Liver (tissue), 9 donors: ENCODE measurements around the gene SLC35A2. TPM values are rescaled to one million over a fixed set of nuclear protein-coding genes. Genes with fewer than 3 reads are reported as not detected.

Experiments
- DNase-seq: peaks from one replicate; pipeline ENCODE4 v3.0.0-alpha.2; 2017; ENCODE audit warnings: low spot score
- H3K27ac ChIP-seq, 2 donors: one replicate each; pipeline ENCODE4 v1.7.0; 2013; ENCODE audit warnings: inconsistent platforms in 2 of 2, low read length in 2 of 2, control low read depth in 1 of 2, low read depth in 1 of 2, mild to moderate bottlenecking in 1 of 2
- H3K27me3 ChIP-seq, 4 donors: one replicate each; pipeline versions ENCODE4 v1.6.1 to v1.7.0; 2013; ENCODE audit warnings: low read length in 3 of 4, inconsistent platforms in 1 of 4, mild to moderate bottlenecking in 1 of 4, moderate library complexity in 1 of 4; ENCODE audit not compliant: control insufficient read depth in 4 of 4, insufficient read depth in 4 of 4
- H3K36me3 ChIP-seq, 4 donors: one replicate each; pipeline versions ENCODE4 v1.6.1 to v1.7.0; 2013; ENCODE audit warnings: low read length in 3 of 4, mild to moderate bottlenecking in 3 of 4, low read depth in 1 of 4, moderate library complexity in 1 of 4; ENCODE audit not compliant: control insufficient read depth in 4 of 4, insufficient read depth in 3 of 4
- H3K4me1 ChIP-seq, 4 donors: one replicate each; pipeline versions ENCODE4 v1.6.1 to v1.7.0; 2013; ENCODE audit warnings: low read length in 3 of 4, mild to moderate bottlenecking in 3 of 4, moderate library complexity in 1 of 4; ENCODE audit not compliant: control insufficient read depth in 4 of 4, insufficient read depth in 4 of 4
- H3K4me3 ChIP-seq, 3 donors: one replicate each; pipeline versions ENCODE4 v1.6.1 to v1.7.0; 2013; ENCODE audit warnings: low read length in 3 of 3, control low read depth in 1 of 3, low read depth in 1 of 3, mild to moderate bottlenecking in 1 of 3
- H3K9ac ChIP-seq, 2 donors: one replicate each; pipeline ENCODE4 v1.7.0; 2013; ENCODE audit warnings: low read length in 2 of 2, mild to moderate bottlenecking in 2 of 2, moderate library complexity in 2 of 2, control low read depth in 1 of 2, low read depth in 1 of 2
- H3K9me3 ChIP-seq, 4 donors: one replicate each; pipeline versions ENCODE4 v1.6.1 to v1.7.0; 2013; ENCODE audit warnings: low read length in 3 of 4; ENCODE audit not compliant: control insufficient read depth in 4 of 4
- ATF3 ChIP-seq: IDR thresholded peaks from 2 replicates; pipeline ENCODE4 v1.6.1; 2016; ENCODE audit warnings: antibody characterized with exemption
- CTCF ChIP-seq: fragments of 150-350 bp; IDR thresholded peaks from 2 replicates; pipeline ENCODE4 v1.5.1; 2017; ENCODE audit warnings: improper control_type of control experiment, low read depth, low read length; ENCODE audit not compliant: missing input control
- EGR1 ChIP-seq, 2 donors: IDR thresholded peaks; 2 replicates each; pipeline ENCODE4 v1.6.1; 2016 to 2018; ENCODE audit warnings: antibody characterized with exemption in 2 of 2, low read depth in 2 of 2
- FOXA1 ChIP-seq: IDR thresholded peaks from 2 replicates; pipeline ENCODE4 v1.6.1; 2016; ENCODE audit warnings: antibody characterized with exemption
- FOXA2 ChIP-seq: IDR thresholded peaks from 2 replicates; pipeline ENCODE4 v1.6.1; 2016; ENCODE audit warnings: antibody characterized with exemption
- GABPA ChIP-seq, 2 donors: IDR thresholded peaks in 1 of 2; conservative IDR thresholded peaks in 1 of 2; 2 replicates each; pipeline ENCODE4 v1.6.1; 2016; ENCODE audit warnings: antibody characterized with exemption in 2 of 2, mild to moderate bottlenecking in 1 of 2, moderate library complexity in 1 of 2
- HNF4A ChIP-seq, 2 donors: conservative IDR thresholded peaks; 2 replicates each; pipeline ENCODE4 v1.6.1; 2016; ENCODE audit warnings: antibody characterized with exemption in 2 of 2, mild to moderate bottlenecking in 2 of 2
- HNF4G ChIP-seq: IDR thresholded peaks from 2 replicates; pipeline ENCODE4 v1.6.1; 2016; ENCODE audit warnings: antibody characterized with exemption
- MAX ChIP-seq: IDR thresholded peaks from 2 replicates; pipeline ENCODE4 v1.6.1; 2016; ENCODE audit warnings: antibody characterized with exemption
- NR2F2 ChIP-seq: IDR thresholded peaks from 2 replicates; pipeline ENCODE4 v1.6.1; 2016; ENCODE audit warnings: antibody characterized with exemption
- RAD21 ChIP-seq, 2 donors: IDR thresholded peaks; 2 replicates each; pipeline ENCODE4 v1.6.1; 2016; ENCODE audit warnings: antibody characterized with exemption in 2 of 2, mild to moderate bottlenecking in 2 of 2
- REST ChIP-seq: IDR thresholded peaks from 2 replicates; pipeline ENCODE4 v1.6.1; 2016; ENCODE audit warnings: antibody characterized with exemption, mild to moderate bottlenecking
- RXRA ChIP-seq, 2 donors: IDR thresholded peaks; 2 replicates each; pipeline ENCODE4 v1.6.1; 2017 to 2018; ENCODE audit warnings: antibody characterized with exemption in 2 of 2, mild to moderate bottlenecking in 1 of 2
- SP1 ChIP-seq: IDR thresholded peaks from 2 replicates; pipeline ENCODE4 v1.6.1; 2018; ENCODE audit warnings: antibody characterized with exemption, mild to moderate bottlenecking
- TAF1 ChIP-seq: conservative IDR thresholded peaks from 2 replicates; pipeline ENCODE4 v1.6.1; 2016; ENCODE audit warnings: antibody characterized with exemption, mild to moderate bottlenecking
- YY1 ChIP-seq: IDR thresholded peaks from 2 replicates; pipeline ENCODE4 v1.6.1; 2016; ENCODE audit warnings: antibody characterized with exemption, mild to moderate bottlenecking
- ZBTB33 ChIP-seq: IDR thresholded peaks from 2 replicates; pipeline ENCODE4 v1.6.1; 2016; ENCODE audit warnings: antibody characterized with exemption
- WGBS: extraction: QIAGEN DNeasy Blood & Tissue Kit; methylation state at CpG from one replicate; pipeline ENCODE4 v1.1.7; 2013; 5-methylcytosine and 5-hydroxymethylcytosine counted together
- polyA plus RNA-seq, 2 donors: library from polyadenylated mRNA; stranded (reverse) in 1 of 2; unstranded in 1 of 2; fragments of 200-250 nt in 1 of 2; fragments of >200 nt in 1 of 2; fragmentation: Nextera tagmentation in 1 of 2; extraction: Ambion mirVana in 1 of 2; gene quantifications; one replicate each; pipeline versions ENCODE4 v1.2.1 to v1.2.3, GENCODE V29; 2013 to 2015
- total RNA-seq, 2 donors: library from RNA; depleted of rRNA; stranded (reverse); fragments of >200 nt; gene quantifications; one replicate each; pipeline ENCODE4 v1.2.3, GENCODE V29; 2014
- donor health status: healthy.
- donor health status: healthy.
- donor health status: healthy.
- donor health status: healthy.
- donor health status: healthy.

SLC35A2 gene
- total and polyA plus RNA-seq, 4 donors: 10.0 to 26.9 (median 14.4) TPM

GRCh38 chrX:48940404-48940955 is 29.0 kb upstream of the SLC35A2 start:
- peak overlapping the region in 1 of 2 donors; percentile 47 for H3K27ac ChIP-seq
- no peak for TF ChIP-seq ZBTB33
- TF ChIP-seq ATF3: no peak
- TF ChIP-seq HNF4G: no peak
- TF ChIP-seq REST: no peak
- no peak for TF ChIP-seq NR2F2
- TF ChIP-seq RXRA (IDR thresholded peaks at IDR 0.05): no peak
- TF ChIP-seq HNF4A (conservative IDR thresholded peaks at IDR 0.05): no peak
- TF ChIP-seq FOXA2: no peak
- TF ChIP-seq EGR1 (IDR thresholded peaks at IDR 0.05; ENCODE audit: low read depth in 2 of 2): no peak
- TF ChIP-seq RAD21 (IDR thresholded peaks at IDR 0.05): no peak
- no peak for TF ChIP-seq SP1
- TF ChIP-seq TAF1: no peak
- TF ChIP-seq GABPA (IDR thresholded peaks at IDR 0.05 in 1 of 2, conservative IDR thresholded peaks at IDR 0.05 in 1 of 2): no peak
- TF ChIP-seq YY1: no peak
- no peak for TF ChIP-seq FOXA1
- no peak for TF ChIP-seq CTCF
- no peak for TF ChIP-seq MAX
- 81% methylated on average over 2 of the region's 2 CpGs for WGBS

More at GRCh38 chrX:48940404-48940955, 29.0 kb upstream of the SLC35A2 start:
- H3K4me1 ChIP-seq: peaks cover 6 to 30% (median 13%) of the 10 kb centered on the region in 4 donors
- H3K9ac ChIP-seq: no peak overlapping the region
- H3K36me3 ChIP-seq: peaks cover 0 to under 1% (median 0%) of the 10 kb centered on the region in 4 donors
- no peaks in the 10 kb centered on the region for H3K9me3 ChIP-seq
- no peaks in the 10 kb centered on the region for H3K27me3 ChIP-seq
- DNase-seq: no peak
- H3K4me3 ChIP-seq: no peak overlapping the region
